BE2C (cell line): ENCODE data around the gene MB21D2.

ENCODE experiments used
- DNase-seq: peaks from one replicate; pipeline ENCODE4 v3.0.0-alpha.2; 2020
- H3K27me3 ChIP-seq: fragments of 250-450 bp; sonication (Bioruptor Pico); 2 replicates; pipeline ENCODE4 v1.5.1; 2020; ENCODE audit warnings: mild to moderate bottlenecking
- H3K36me3 ChIP-seq: fragments of 250-450 bp; sonication (Bioruptor Pico); 2 replicates; pipeline ENCODE4 v1.5.1; 2020; ENCODE audit warnings: mild to moderate bottlenecking
- H3K4me1 ChIP-seq: fragments of 250-450 bp; sonication (Bioruptor Pico); 2 replicates; pipeline ENCODE4 v1.5.1; 2020
- H3K4me3 ChIP-seq: 2 replicates; pipeline ENCODE4 v1.5.1; 2011; ENCODE audit warnings: low read depth, low read length
- H3K9me3 ChIP-seq: fragments of 250-450 bp; sonication (Bioruptor Pico); 2 replicates; pipeline ENCODE4 v1.5.1; 2020
- CTCF ChIP-seq: IDR thresholded peaks from 2 replicates; pipeline ENCODE4 v1.5.1; 2012; ENCODE audit warnings: mild to moderate bottlenecking, low read depth, low read length

The MB21D2 gene

GRCh38 chr3:192902549-192902948 is 15.1 kb downstream of the MB21D2 start:
- Histone ChIP-seq H3K4me1 (no peaks in the 10 kb centered on the region), H3K36me3 (no peaks in the 10 kb centered on the region), H3K9me3 (no peaks in the 10 kb centered on the region), H3K4me3 (no peak overlapping the region), H3K27me3 (no peaks in the 10 kb centered on the region)
- DNase-seq: no peak
- no peak for TF ChIP-seq CTCF

GRCh38 chr3:192901435-192901834 is 16.2 kb downstream of the MB21D2 start:
- TF ChIP-seq CTCF: no peak
- Histone ChIP-seq H3K4me1 (no peaks in the 10 kb centered on the region), H3K36me3 (no peaks in the 10 kb centered on the region), H3K9me3 (no peaks in the 10 kb centered on the region), H3K27me3 (no peaks in the 10 kb centered on the region), H3K4me3 (no peak overlapping the region)
- no peak for DNase-seq

GRCh38 chr3:192899540-192899982 is 18.1 kb downstream of the MB21D2 start:
- Histone ChIP-seq H3K9me3 (no peaks in the 10 kb centered on the region), H3K4me1 (no peaks in the 10 kb centered on the region), H3K27me3 (no peaks in the 10 kb centered on the region), H3K36me3 (no peaks in the 10 kb centered on the region), H3K4me3 (no peak overlapping the region)
- no peak for TF ChIP-seq CTCF
- DNase-seq: no peak

- Histone ChIP-seq H3K9me3 (no peaks in the 10 kb centered on the region), H3K27me3 (no peaks in the 10 kb centered on the region), H3K36me3 (no peaks in the 10 kb centered on the region), H3K4me1 (no peaks in the 10 kb centered on the region), H3K4me3 (no peak overlapping the region)
- DNase-seq: no peak
- no peak for TF ChIP-seq CTCF
These were observed 20.7 kb downstream of the MB21D2 start for GRCh38 chr3:192897005-192897404.

- Histone ChIP-seq H3K36me3 (no peaks in the 10 kb centered on the region), H3K4me1 (no peaks in the 10 kb centered on the region), H3K27me3 (no peaks in the 10 kb centered on the region), H3K4me3 (no peak overlapping the region), H3K9me3 (no peaks in the 10 kb centered on the region)
- DNase-seq: no peak
- TF ChIP-seq CTCF: no peak
These were observed 21.4 kb downstream of the MB21D2 start for GRCh38 chr3:192896208-192896607.

GRCh38 chr3:192894676-192895075 is 23.0 kb downstream of the MB21D2 start:
- H3K4me1 ChIP-seq: no peaks in the 10 kb centered on the region

More at GRCh38 chr3:192894676-192895075, 23.0 kb downstream of the MB21D2 start:
- no peak for DNase-seq
- Histone ChIP-seq H3K9me3 (no peaks in the 10 kb centered on the region), H3K36me3 (no peaks in the 10 kb centered on the region), H3K27me3 (no peaks in the 10 kb centered on the region), H3K4me3 (no peak overlapping the region)
- TF ChIP-seq CTCF: no peak
